ENCODE results near the gene KCNMB2. TPM values are rescaled to one million over a fixed set of nuclear protein-coding genes. Genes with fewer than 3 reads are reported as not detected.

Gene KCNMB2
- polyA plus RNA-seq, 3 donors, result not detected

- Mint-ChIP-seq H3K27ac (no peak overlapping the region), H3K4me3 (no peak overlapping the region)
These were observed 236.5 kb downstream of the KCNMB2 start for GRCh38 chr3:178772746-178773145.

GRCh38 chr3:178773358-178773757 lies 237.1 kb downstream of the KCNMB2 start:
- Histone ChIP-seq H3K4me3 (replicated peaks in 1 of 3; ENCODE audit: low read depth in 2 of 3, low read length in 3 of 3) (no peak overlapping the region), H2AFZ (ENCODE audit: insufficient read depth, low read depth, low read length, poor library complexity, severe bottlenecking) (no peak overlapping the region), H3K9me3 (replicated peaks in 1 of 2; ENCODE audit: control insufficient read depth in 1 of 2, insufficient read depth in 1 of 2, low read length in 2 of 2) (peaks cover 0 to 4% of the 10 kb centered on the region in 2 donors), H3K9ac (ENCODE audit: insufficient read depth, low read length, poor library complexity, severe bottlenecking) (no peak overlapping the region), H3K4me1 (ENCODE audit: control insufficient read depth in 1 of 2, insufficient read depth in 2 of 2, low read length in 2 of 2) (no peaks in the 10 kb centered on the region), H3K36me3 (replicated peaks in 1 of 2; ENCODE audit: control insufficient read depth in 1 of 2, insufficient read depth in 2 of 2, low read length in 2 of 2) (no peaks in the 10 kb centered on the region), H4K20me1 (ENCODE audit: insufficient read depth, low read length) (no peaks in the 10 kb centered on the region), H3K4me2 (replicated peaks; ENCODE audit: extremely low read depth, low read length, poor library complexity, severe bottlenecking) (no peak overlapping the region), H3K79me2 (ENCODE audit: insufficient read depth, low read length) (no peaks in the 10 kb centered on the region), H3K27me3 (ENCODE audit: control insufficient read depth in 2 of 2, insufficient read depth in 2 of 2, low read length in 2 of 2) (no peaks in the 10 kb centered on the region), H3K27ac (ENCODE audit: low read depth in 1 of 2, low read length in 2 of 2) (no peak overlapping the region)
- no peak for TF ChIP-seq CTCF (IDR thresholded peaks at IDR 0.05)
- intact Hi-C loops (cut with micrococcal nuclease), result no loop called here
- no peaks in the 10 kb centered on the region for H3K36me3 Mint-ChIP-seq
- H3K27ac Mint-ChIP-seq, result no peak overlapping the region
- WGBS (ENCODE audit: insufficient coverage), result no CpG with 5 or more reads among the region's 1 CpG
- DNase-seq, result no peak
- no peaks in the 10 kb centered on the region for H3K27me3 Mint-ChIP-seq (ENCODE audit: low read depth in 3 of 3)
- H3K4me1 Mint-ChIP-seq, result no peaks in the 10 kb centered on the region
- H3K9me3 Mint-ChIP-seq, result peaks cover 0 to 5% (median 3%) of the 10 kb centered on the region in 7 donors
- H3K4me3 Mint-ChIP-seq, result no peak overlapping the region

More at GRCh38 chr3:178772746-178773145, 236.5 kb downstream of the KCNMB2 start:
- Histone ChIP-seq H3K27me3 (ENCODE audit: control insufficient read depth in 2 of 2, insufficient read depth in 2 of 2, low read length in 2 of 2) (no peaks in the 10 kb centered on the region), H4K20me1 (ENCODE audit: insufficient read depth, low read length) (no peaks in the 10 kb centered on the region), H3K9ac (ENCODE audit: insufficient read depth, low read length, poor library complexity, severe bottlenecking) (no peak overlapping the region), H3K4me3 (replicated peaks in 1 of 3; ENCODE audit: low read depth in 2 of 3, low read length in 3 of 3) (no peak overlapping the region), H3K9me3 (replicated peaks in 1 of 2; ENCODE audit: control insufficient read depth in 1 of 2, insufficient read depth in 1 of 2, low read length in 2 of 2) (peaks cover 0 to 3% of the 10 kb centered on the region in 2 donors), H3K4me2 (replicated peaks; ENCODE audit: extremely low read depth, low read length, poor library complexity, severe bottlenecking) (no peak overlapping the region), H3K27ac (ENCODE audit: low read depth in 1 of 2, low read length in 2 of 2) (no peak overlapping the region), H3K79me2 (ENCODE audit: insufficient read depth, low read length) (no peaks in the 10 kb centered on the region), H3K36me3 (replicated peaks in 1 of 2; ENCODE audit: control insufficient read depth in 1 of 2, insufficient read depth in 2 of 2, low read length in 2 of 2) (no peaks in the 10 kb centered on the region), H3K4me1 (ENCODE audit: control insufficient read depth in 1 of 2, insufficient read depth in 2 of 2, low read length in 2 of 2) (no peaks in the 10 kb centered on the region), H2AFZ (ENCODE audit: insufficient read depth, low read depth, low read length, poor library complexity, severe bottlenecking) (no peak overlapping the region)
- H3K36me3 Mint-ChIP-seq, result no peaks in the 10 kb centered on the region
- intact Hi-C loops (cut with micrococcal nuclease), result no loop called here
- no peaks in the 10 kb centered on the region for H3K27me3 Mint-ChIP-seq (ENCODE audit: low read depth in 3 of 3)
- TF ChIP-seq CTCF (IDR thresholded peaks at IDR 0.05), result no peak
- peaks cover 0 to 8% (median 3%) of the 10 kb centered on the region in 7 donors for H3K9me3 Mint-ChIP-seq
- no peaks in the 10 kb centered on the region for H3K4me1 Mint-ChIP-seq
- DNase-seq, result no peak
- 100% methylated on average over 1 of the region's 4 CpGs for WGBS (ENCODE audit: insufficient coverage)
